Astrocyte of the spinal cord (primary cell): ENCODE measurements around the gene PARD6B.

ENCODE experiments used
- DNase-seq: peaks from one replicate; pipeline ENCODE4 v3.0.0; 2011; ENCODE audit warnings: low read depth, low spot score
- H3K4me3 ChIP-seq: 2 replicates; pipeline ENCODE4 v1.5.1; 2011; ENCODE audit warnings: low read depth, mild to moderate bottlenecking, low read length, moderate library complexity
- CTCF ChIP-seq: IDR thresholded peaks from 2 replicates; pipeline ENCODE4 v1.5.1; 2012; ENCODE audit warnings: low read depth, mild to moderate bottlenecking, low read length, inconsistent platforms
- in situ Hi-C: cut with HindIII; loops from 2 replicates; pipeline ENCODE4 v1.10.0; 2017; ENCODE audit warnings: low sequenced_read_pairs

The PARD6B gene

GRCh38 chr20:50801747-50802125 is 70.4 kb downstream of the PARD6B start:
- DNase-seq: no peak
- no peak overlapping the region for H3K4me3 ChIP-seq
- no peak for TF ChIP-seq CTCF
- in situ Hi-C loops: no loop called here

GRCh38 chr20:50802289-50802688 is 70.9 kb downstream of the PARD6B start:
- no peak overlapping the region for H3K4me3 ChIP-seq
- in situ Hi-C loops: no loop called here
- DNase-seq: no peak
- TF ChIP-seq CTCF: no peak

GRCh38 chr20:50804437-50805348 is 73.3 kb downstream of the PARD6B start:
- no peak overlapping the region for H3K4me3 ChIP-seq
- in situ Hi-C loops: no loop called here
- DNase-seq: no peak
- TF ChIP-seq CTCF: no peak

- no peak for TF ChIP-seq CTCF
- no peak overlapping the region for H3K4me3 ChIP-seq
- in situ Hi-C loops: no loop called here
These were observed 73.9 kb downstream of the PARD6B start for GRCh38 chr20:50805349-50805684.

GRCh38 chr20:50806126-50806768 is 74.9 kb downstream of the PARD6B start:
- TF ChIP-seq CTCF: no peak
- DNase-seq: no peak
- H3K4me3 ChIP-seq: no peak overlapping the region
- in situ Hi-C loops: no loop called here

More at GRCh38 chr20:50805349-50805684, 73.9 kb downstream of the PARD6B start:
- no peak for DNase-seq
